22Rv1 (cell line): ENCODE data around the gene AKR1C8.
"Not testable (repeated sequence)": the region's sequence is repeated elsewhere in the genome, so short reads cannot be mapped to it uniquely, and the experiment has no call there.

ENCODE experiments used
- H3K27ac ChIP-seq: fragments of 450-650 bp; 2 replicates; pipeline ENCODE4 v1.5.1; 2017
- ZFX ChIP-seq: fragments of 450-650 bp; IDR thresholded peaks from 2 replicates; pipeline ENCODE4 v1.6.1; 2017; ENCODE audit warnings: antibody characterized with exemption, borderline replicate concordance
- TF ChIP-seq, protein P1 (sequence below): fragments of 450-650 bp; IDR thresholded peaks from 2 replicates; pipeline ENCODE4 v1.5.1; 2017; ENCODE audit warnings: mild to moderate bottlenecking

AKR1C8 gene

DNA sequence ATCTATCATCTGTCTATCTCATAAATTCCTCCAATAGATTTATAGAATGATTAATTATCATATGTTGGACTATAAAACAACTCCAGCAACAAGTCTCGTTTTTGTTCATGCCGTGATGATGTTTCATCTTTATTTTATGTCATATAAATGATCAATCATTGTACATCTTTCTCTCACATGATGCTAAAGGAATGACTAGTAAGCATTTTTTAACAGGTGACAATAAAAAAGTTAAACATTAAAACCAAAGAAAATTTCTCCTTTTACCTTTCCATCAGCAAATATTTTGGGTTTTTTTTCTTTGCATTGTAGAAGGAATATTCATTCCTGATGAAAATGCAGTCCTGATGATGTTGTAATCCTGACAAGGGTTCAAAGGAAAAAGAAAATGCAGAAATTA is 49.4 kb downstream of the AKR1C8 start:
- no peak overlapping the region for H3K27ac ChIP-seq
- TF ChIP-seq, protein P1, sequence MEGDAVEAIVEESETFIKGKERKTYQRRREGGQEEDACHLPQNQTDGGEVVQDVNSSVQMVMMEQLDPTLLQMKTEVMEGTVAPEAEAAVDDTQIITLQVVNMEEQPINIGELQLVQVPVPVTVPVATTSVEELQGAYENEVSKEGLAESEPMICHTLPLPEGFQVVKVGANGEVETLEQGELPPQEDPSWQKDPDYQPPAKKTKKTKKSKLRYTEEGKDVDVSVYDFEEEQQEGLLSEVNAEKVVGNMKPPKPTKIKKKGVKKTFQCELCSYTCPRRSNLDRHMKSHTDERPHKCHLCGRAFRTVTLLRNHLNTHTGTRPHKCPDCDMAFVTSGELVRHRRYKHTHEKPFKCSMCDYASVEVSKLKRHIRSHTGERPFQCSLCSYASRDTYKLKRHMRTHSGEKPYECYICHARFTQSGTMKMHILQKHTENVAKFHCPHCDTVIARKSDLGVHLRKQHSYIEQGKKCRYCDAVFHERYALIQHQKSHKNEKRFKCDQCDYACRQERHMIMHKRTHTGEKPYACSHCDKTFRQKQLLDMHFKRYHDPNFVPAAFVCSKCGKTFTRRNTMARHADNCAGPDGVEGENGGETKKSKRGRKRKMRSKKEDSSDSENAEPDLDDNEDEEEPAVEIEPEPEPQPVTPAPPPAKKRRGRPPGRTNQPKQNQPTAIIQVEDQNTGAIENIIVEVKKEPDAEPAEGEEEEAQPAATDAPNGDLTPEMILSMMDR: no peak
- TF ChIP-seq ZFX: no peak

DNA sequence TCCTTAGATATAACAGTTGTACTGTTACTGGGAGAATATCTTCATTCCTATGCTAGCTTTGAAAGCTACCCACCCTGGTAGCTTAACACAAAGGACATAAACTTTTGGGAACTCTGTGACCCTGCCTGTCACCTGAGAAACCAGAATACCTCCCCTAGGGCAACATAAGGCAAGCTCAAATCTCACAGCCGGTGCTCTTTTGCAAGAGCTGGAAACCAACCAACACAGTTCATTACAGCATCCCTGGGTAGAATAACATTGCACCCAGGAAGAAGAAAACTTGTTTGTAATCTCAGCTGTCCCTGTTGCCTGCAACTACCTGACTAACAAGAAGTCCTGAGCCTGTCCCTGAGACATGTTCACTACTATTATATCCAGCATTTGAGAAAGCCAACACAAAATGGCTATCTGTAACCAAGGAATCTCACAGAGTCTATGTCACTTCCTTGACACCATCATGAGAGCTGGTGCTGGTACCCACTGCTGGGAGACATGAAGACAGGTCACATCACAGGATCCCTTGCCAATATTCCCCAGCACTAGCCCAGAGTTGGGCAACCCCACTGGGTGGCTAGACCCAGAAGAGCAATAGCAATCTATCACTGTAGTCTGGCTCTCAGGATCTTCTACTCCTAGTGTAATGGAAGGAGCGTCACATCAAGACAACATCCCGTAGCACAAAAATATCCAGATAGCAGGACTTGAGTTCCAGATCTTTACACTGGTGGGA is 59.5 kb downstream of the AKR1C8 start:
- no peak overlapping the region for H3K27ac ChIP-seq
- TF ChIP-seq ZFX: no peak
- TF ChIP-seq, protein P1: no peak

DNA sequence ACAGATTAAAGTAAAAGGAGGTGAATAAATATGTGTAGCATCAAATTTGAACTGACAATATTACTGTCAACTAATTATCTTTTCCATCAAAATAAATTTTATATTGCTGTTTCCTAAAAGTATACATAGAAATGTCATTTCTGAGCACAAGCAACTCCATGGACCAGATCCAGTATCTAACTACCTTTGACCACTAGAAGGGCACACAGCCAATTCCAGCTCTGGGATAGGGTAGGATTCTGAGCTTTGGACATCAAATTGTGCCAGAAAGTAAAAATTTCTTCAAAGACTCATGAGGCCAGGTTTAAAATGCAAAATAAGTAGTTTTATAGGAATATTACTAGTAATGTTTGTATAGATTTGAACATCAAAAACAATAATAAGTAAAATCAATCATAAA is 61.1 kb downstream of the AKR1C8 start:
- TF ChIP-seq ZFX: no peak
- TF ChIP-seq, protein P1: no peak
- no peak overlapping the region for H3K27ac ChIP-seq

DNA sequence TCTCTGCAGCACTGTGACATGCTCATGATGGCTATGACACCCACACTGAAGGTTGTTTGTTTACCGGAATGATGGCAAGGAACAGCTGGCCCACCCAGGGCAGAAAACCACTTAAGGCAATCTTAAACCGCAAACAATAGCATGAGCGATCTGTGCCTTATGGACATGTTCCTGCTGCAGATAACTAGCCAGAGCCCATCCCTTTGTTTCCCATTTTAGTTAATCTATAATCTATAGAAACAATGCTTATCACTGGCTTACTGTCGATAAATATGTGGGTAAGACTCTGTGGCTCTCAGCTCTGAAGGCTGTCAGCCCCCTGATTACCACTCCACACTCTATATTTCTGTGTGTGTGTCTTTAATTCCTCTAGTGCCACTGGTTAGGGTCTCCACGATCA is 65.0 kb downstream of the AKR1C8 start:
- H3K27ac ChIP-seq: not testable (repeated sequence)

DNA sequence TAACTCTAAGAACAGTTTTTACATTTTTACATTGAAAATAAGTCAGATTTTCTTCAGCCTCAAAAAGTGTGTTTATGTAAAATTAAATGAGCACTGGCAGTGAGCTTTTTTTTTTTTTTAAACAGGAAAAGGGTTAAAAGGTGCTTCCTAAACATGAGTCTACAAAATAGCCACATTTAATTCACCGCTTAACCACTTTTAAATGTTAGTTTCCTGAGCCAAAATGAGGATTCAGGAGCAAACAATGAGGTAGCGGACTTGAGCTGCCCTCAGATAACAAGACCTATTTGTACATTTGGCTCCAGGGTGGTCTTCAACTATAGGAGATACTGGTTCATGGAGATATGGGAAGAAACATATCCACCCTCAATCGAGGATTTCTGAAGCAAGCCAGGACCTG is 67.9 kb downstream of the AKR1C8 start:
- TF ChIP-seq, protein P1: no peak
- TF ChIP-seq ZFX: no peak

DNA sequence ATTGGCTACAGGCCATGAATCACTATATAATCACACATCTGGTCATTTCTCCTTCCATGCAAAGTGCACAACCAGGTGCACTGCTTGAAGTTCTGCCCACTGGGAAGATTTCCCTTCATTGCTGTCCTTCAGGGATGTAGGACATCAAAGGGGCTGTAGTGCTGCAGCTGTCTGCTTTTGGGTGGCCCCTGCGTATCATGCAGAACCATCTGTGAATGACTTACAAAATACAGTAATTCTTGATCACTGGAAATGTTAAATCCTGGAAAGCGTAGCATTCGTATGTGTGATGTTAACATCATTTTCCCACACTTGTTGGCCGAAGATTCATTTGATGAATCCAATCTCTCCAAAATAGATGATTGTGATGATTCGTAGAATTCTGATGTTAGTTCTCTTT is 68.3 kb downstream of the AKR1C8 start:
- no peak for TF ChIP-seq ZFX
- TF ChIP-seq, protein P1: no peak
- H3K27ac ChIP-seq: no peak overlapping the region

More for the DNA sequence above, 67.9 kb downstream of the AKR1C8 start:
- no peak overlapping the region for H3K27ac ChIP-seq

DNA sequence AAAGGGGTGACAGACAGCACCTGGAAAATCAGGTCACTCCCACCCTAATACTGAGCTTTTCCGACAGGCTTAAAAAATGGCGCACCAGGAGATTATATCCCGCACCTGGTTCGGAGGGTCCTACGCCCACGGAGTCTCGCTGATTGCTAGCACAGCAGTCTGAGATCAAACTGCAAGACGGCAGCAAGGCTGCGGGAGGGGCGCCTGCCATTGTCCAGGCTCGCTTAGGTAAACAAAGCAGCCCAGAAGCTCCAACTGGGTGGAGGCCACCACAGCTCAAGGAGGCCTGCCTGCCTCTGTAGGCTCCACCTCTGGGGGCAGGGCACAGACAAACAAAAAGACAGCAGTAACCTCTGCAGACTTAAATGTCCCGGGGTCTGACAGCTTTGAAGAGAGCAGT is 75.1 kb downstream of the AKR1C8 start:
- not testable (repeated sequence) for H3K27ac ChIP-seq

DNA sequence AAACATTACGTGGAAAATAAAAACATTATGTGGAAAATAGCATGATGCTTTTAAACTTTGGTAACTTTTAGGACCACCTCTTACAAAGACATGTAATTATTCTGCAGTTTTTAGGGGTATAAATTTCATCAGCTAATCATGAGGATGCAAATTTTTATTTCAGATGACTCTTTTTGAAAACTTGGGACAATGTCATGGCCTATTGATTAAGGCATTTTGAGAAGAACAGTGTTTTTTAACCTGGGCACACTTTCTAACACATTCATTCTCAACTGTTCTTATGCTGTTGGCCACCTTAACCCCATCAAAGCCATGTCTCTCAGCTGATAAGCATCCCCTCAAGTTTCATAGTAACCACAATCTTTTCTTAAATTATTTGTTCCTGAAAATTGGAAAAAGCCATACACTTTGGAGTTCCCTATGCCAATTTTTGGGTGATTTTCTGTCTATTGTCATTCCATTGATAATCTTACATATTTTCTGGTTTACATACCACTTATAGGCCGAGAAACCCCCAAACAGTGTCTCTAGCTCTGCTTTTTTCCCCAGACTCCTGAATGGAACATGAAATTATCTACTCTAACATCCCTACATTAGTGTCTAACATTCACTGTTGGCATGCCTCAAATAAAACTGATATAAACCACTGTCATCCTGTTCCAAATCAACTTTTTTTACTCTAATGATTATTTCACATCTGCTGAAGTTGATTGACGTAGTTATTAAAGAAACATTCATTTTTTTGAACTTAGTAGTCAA is 76.1 kb downstream of the AKR1C8 start:
- no peak for TF ChIP-seq ZFX
- TF ChIP-seq, protein P1: no peak
- no peak overlapping the region for H3K27ac ChIP-seq
